ENCODE data around the gene AFAP1L2. TPM values are rescaled to one million over a fixed set of nuclear protein-coding genes. Genes with fewer than 3 reads are reported as not detected.

AFAP1L2 gene
- total RNA-seq, 1 experiment from 2014 or later, result 170 TPM

DNA sequence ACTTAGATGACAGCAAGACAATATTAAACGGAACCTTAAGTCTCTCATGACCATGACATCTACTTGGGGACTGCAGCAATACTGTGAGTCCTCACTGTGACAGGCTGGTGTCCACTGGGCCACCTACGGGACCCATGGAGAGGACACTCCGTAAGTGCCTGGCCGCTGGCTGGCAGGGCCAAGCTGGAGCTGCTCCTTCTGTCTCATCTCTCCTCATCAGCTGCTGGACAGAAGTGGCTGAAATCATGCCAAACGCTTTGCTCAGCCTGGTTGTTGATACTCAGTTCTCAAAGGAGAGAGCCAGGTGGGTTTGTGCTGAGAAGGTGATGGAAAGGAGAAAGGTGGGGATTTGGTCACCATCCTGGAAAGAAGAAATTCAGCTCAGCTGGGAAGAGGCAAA is 33.3 kb downstream of the AFAP1L2 start:
- POLR2A ChIA-PET, result interaction anchor here (0.6 kb wide), 1 partner anchor 222 kb away, joined by 3 read pairs; no protein-coding TSS in a partner anchor
- no peaks in the 10 kb centered on the region for H3K36me3 ChIP-seq (ENCODE audit: control insufficient read depth, insufficient read depth, low read length)
- in situ Hi-C loops (cut with HindIII; ENCODE audit: low pct_unique_long_range_greater_than_20kb, low sequenced_read_pairs), result no loop called here
- no peak overlapping the region for H3K27ac ChIP-seq (ENCODE audit: low read length)
- intact Hi-C loops (cut with micrococcal nuclease; ENCODE audit: unreplicated experiment), result no loop called here
- BruUV-seq (replicated peaks), result no TSS peak
- CTCF ChIA-PET, result no interaction called here
- no peaks in the 10 kb centered on the region for H3K9me3 ChIP-seq (ENCODE audit: control insufficient read depth, insufficient read depth, low read depth, low read length)
- ATAC-seq (no peak), DNase-seq (ENCODE audit: low read depth, low spot score) (no peak)
- TF ChIP-seq TCF7L2 (IDR thresholded peaks at IDR 0.05; ENCODE audit: low read depth, low read length), result no peak
- H3K4me1 ChIP-seq (ENCODE audit: control insufficient read depth, insufficient read depth, low read length), result peaks cover 56% of the 10 kb centered on the region
- no peak overlapping the region for H3K4me3 ChIP-seq (ENCODE audit: low read depth in 2 of 2, low read length in 2 of 2)
- H3K27me3 ChIP-seq (ENCODE audit: control insufficient read depth, insufficient read depth, low read length), result no peaks in the 10 kb centered on the region

DNA sequence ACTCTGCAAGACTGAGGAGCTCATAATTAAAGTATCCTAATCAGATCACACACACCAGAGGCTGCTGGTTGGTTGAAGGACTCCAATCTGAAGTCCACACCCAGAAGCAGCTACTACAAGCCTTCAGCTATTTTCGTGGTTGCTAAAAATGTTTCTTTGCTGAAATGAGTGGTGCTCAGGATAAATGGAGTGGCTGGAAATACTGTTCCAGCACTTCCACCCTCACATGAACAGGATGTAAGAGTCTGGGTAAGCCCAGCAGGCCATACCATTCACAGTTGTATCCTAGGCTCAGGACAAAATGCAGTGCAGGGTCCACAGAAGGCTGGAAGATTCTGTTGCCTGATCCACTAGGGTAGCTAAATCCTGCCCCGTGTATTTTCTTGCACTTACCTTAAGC is 34.1 kb downstream of the AFAP1L2 start:
- intact Hi-C loops (cut with micrococcal nuclease; ENCODE audit: unreplicated experiment), result no loop called here
- no peak for DNase-seq (ENCODE audit: low read depth, low spot score)

DNA sequence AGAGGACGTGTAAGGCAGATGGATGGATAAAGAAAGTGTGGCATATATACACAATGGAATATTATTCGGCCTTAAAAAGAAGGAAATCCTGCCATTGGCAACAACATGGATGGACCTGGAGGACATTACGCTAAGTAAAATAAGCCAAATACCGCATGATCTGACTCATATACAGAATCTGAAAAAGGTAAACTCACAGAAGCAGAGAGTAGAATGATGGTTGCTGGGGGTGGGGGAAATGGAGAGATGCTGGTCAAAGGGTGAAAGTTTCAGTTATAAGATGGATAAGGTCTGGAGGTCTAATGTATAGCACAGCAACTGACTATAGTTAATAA is 36.3 kb downstream of the AFAP1L2 start:
- peak; percentile 9; the same call in 1 of the 2 replicates for ATAC-seq
- TF ChIP-seq, protein P1, sequence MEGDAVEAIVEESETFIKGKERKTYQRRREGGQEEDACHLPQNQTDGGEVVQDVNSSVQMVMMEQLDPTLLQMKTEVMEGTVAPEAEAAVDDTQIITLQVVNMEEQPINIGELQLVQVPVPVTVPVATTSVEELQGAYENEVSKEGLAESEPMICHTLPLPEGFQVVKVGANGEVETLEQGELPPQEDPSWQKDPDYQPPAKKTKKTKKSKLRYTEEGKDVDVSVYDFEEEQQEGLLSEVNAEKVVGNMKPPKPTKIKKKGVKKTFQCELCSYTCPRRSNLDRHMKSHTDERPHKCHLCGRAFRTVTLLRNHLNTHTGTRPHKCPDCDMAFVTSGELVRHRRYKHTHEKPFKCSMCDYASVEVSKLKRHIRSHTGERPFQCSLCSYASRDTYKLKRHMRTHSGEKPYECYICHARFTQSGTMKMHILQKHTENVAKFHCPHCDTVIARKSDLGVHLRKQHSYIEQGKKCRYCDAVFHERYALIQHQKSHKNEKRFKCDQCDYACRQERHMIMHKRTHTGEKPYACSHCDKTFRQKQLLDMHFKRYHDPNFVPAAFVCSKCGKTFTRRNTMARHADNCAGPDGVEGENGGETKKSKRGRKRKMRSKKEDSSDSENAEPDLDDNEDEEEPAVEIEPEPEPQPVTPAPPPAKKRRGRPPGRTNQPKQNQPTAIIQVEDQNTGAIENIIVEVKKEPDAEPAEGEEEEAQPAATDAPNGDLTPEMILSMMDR (IDR thresholded peaks at IDR 0.05), result no peak
- TF ChIP-seq, protein P2, sequence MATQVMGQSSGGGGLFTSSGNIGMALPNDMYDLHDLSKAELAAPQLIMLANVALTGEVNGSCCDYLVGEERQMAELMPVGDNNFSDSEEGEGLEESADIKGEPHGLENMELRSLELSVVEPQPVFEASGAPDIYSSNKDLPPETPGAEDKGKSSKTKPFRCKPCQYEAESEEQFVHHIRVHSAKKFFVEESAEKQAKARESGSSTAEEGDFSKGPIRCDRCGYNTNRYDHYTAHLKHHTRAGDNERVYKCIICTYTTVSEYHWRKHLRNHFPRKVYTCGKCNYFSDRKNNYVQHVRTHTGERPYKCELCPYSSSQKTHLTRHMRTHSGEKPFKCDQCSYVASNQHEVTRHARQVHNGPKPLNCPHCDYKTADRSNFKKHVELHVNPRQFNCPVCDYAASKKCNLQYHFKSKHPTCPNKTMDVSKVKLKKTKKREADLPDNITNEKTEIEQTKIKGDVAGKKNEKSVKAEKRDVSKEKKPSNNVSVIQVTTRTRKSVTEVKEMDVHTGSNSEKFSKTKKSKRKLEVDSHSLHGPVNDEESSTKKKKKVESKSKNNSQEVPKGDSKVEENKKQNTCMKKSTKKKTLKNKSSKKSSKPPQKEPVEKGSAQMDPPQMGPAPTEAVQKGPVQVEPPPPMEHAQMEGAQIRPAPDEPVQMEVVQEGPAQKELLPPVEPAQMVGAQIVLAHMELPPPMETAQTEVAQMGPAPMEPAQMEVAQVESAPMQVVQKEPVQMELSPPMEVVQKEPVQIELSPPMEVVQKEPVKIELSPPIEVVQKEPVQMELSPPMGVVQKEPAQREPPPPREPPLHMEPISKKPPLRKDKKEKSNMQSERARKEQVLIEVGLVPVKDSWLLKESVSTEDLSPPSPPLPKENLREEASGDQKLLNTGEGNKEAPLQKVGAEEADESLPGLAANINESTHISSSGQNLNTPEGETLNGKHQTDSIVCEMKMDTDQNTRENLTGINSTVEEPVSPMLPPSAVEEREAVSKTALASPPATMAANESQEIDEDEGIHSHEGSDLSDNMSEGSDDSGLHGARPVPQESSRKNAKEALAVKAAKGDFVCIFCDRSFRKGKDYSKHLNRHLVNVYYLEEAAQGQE (IDR thresholded peaks at IDR 0.05; ENCODE audit: insufficient read depth in 1 of 2, low read depth in 2 of 2, low read length in 1 of 2), result no peak
- TF ChIP-seq TCF7L2 (IDR thresholded peaks at IDR 0.05; ENCODE audit: low read depth, low read length), result no peak
- TF ChIP-seq POLR2AphosphoS5 (IDR thresholded peaks at IDR 0.05; ENCODE audit: low read depth, low read length), result no peak
- no peak for TF ChIP-seq SIN3A (IDR thresholded peaks at IDR 0.05; ENCODE audit: borderline replicate concordance, insufficient read depth, low read depth, low read length)
- in situ Hi-C loops (cut with HindIII; ENCODE audit: low pct_unique_long_range_greater_than_20kb, low sequenced_read_pairs) (no loop called here), intact Hi-C loops (cut with micrococcal nuclease; ENCODE audit: unreplicated experiment) (no loop called here)
- Histone ChIP-seq H3K27me3 (ENCODE audit: control insufficient read depth, insufficient read depth, low read length) (no peaks in the 10 kb centered on the region), H3K4me1 (ENCODE audit: control insufficient read depth, insufficient read depth, low read length) (peaks cover 31% of the 10 kb centered on the region), H3K4me3 (ENCODE audit: low read depth in 2 of 2, low read length in 2 of 2) (no peak overlapping the region), H3K27ac (ENCODE audit: low read length) (no peak overlapping the region), H3K9me3 (ENCODE audit: control insufficient read depth, insufficient read depth, low read depth, low read length) (no peaks in the 10 kb centered on the region), H3K36me3 (ENCODE audit: control insufficient read depth, insufficient read depth, low read length) (no peaks in the 10 kb centered on the region)
- POLR2A ChIA-PET, result no interaction called here
- DNase-seq (ENCODE audit: low read depth, low spot score), result no peak
- BruUV-seq (replicated peaks), result no TSS peak
- CTCF ChIA-PET, result no interaction called here

More for the DNA sequence above, 34.1 kb downstream of the AFAP1L2 start:
- H3K4me3 ChIP-seq (ENCODE audit: low read depth in 2 of 2, low read length in 2 of 2), result no peak overlapping the region
- ATAC-seq, result no peak
- no peaks in the 10 kb centered on the region for H3K36me3 ChIP-seq (ENCODE audit: control insufficient read depth, insufficient read depth, low read length)
- in situ Hi-C loops (cut with HindIII; ENCODE audit: low pct_unique_long_range_greater_than_20kb, low sequenced_read_pairs), result no loop called here
- no TSS peak for BruUV-seq (replicated peaks)
- no peaks in the 10 kb centered on the region for H3K9me3 ChIP-seq (ENCODE audit: control insufficient read depth, insufficient read depth, low read depth, low read length)
- H3K4me1 ChIP-seq (ENCODE audit: control insufficient read depth, insufficient read depth, low read length), result peaks cover 49% of the 10 kb centered on the region
- no peak for TF ChIP-seq TCF7L2 (IDR thresholded peaks at IDR 0.05; ENCODE audit: low read depth, low read length)
- TF ChIP-seq, protein P2 (IDR thresholded peaks at IDR 0.05; ENCODE audit: insufficient read depth in 1 of 2, low read depth in 2 of 2, low read length in 1 of 2), result no peak
- TF ChIP-seq SIN3A (IDR thresholded peaks at IDR 0.05; ENCODE audit: borderline replicate concordance, insufficient read depth, low read depth, low read length), result no peak
- TF ChIP-seq POLR2AphosphoS5 (IDR thresholded peaks at IDR 0.05; ENCODE audit: low read depth, low read length), result no peak
- TF ChIP-seq, protein P1 (IDR thresholded peaks at IDR 0.05), result no peak
- H3K27me3 ChIP-seq (ENCODE audit: control insufficient read depth, insufficient read depth, low read length), result no peaks in the 10 kb centered on the region
- peak overlapping the region; percentile 48; the same call in 1 of the 2 replicates for H3K27ac ChIP-seq (ENCODE audit: low read length)
- CTCF ChIA-PET, result no interaction called here
- POLR2A ChIA-PET, result no interaction called here

Measured in Panc1 (cell line).